ENCODE measurements around the gene SMIM9.
A peak's percentile ranks its signal among the peaks of the same experiment; 100 is the strongest.

Gene SMIM9

DNA sequence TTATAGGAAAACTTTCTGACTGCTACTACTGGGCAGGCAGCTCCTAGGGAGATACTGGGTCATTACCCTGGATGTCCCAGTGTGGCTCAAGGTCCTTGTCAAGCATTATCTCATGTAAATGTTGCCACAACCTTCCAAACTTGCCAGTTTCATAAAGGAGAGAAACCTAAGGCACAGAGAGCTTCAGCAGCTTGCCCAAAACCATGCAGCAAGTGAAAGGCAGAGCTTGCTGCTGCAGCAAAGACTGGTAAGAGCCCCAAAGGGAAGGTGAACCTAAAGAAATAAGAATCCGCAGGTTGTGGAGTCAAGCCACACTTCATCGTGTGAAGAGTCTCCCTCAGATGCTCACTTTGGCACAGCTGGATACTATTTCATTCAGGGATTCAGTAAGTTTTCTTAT is 31.5 kb downstream of the SMIM9 start:
- no peak overlapping the region for H3K27ac ChIP-seq
- DNase-seq = no peak
- TF ChIP-seq, protein P1, sequence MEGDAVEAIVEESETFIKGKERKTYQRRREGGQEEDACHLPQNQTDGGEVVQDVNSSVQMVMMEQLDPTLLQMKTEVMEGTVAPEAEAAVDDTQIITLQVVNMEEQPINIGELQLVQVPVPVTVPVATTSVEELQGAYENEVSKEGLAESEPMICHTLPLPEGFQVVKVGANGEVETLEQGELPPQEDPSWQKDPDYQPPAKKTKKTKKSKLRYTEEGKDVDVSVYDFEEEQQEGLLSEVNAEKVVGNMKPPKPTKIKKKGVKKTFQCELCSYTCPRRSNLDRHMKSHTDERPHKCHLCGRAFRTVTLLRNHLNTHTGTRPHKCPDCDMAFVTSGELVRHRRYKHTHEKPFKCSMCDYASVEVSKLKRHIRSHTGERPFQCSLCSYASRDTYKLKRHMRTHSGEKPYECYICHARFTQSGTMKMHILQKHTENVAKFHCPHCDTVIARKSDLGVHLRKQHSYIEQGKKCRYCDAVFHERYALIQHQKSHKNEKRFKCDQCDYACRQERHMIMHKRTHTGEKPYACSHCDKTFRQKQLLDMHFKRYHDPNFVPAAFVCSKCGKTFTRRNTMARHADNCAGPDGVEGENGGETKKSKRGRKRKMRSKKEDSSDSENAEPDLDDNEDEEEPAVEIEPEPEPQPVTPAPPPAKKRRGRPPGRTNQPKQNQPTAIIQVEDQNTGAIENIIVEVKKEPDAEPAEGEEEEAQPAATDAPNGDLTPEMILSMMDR (IDR thresholded peaks at IDR 0.05; ENCODE audit: low read depth, low read length) = no peak
- H3K27me3 ChIP-seq (ENCODE audit: insufficient read depth, low read depth, severe bottlenecking) = peaks cover 7% of the 10 kb centered on the region
- no peaks in the 10 kb centered on the region; the same call in 1 of the 2 replicates for H3K36me3 ChIP-seq
- H3K4me3 ChIP-seq (ENCODE audit: low read depth, low read length) = no peak overlapping the region
- peaks cover 3% of the 10 kb centered on the region for H3K9me3 ChIP-seq (ENCODE audit: severe bottlenecking)

DNA sequence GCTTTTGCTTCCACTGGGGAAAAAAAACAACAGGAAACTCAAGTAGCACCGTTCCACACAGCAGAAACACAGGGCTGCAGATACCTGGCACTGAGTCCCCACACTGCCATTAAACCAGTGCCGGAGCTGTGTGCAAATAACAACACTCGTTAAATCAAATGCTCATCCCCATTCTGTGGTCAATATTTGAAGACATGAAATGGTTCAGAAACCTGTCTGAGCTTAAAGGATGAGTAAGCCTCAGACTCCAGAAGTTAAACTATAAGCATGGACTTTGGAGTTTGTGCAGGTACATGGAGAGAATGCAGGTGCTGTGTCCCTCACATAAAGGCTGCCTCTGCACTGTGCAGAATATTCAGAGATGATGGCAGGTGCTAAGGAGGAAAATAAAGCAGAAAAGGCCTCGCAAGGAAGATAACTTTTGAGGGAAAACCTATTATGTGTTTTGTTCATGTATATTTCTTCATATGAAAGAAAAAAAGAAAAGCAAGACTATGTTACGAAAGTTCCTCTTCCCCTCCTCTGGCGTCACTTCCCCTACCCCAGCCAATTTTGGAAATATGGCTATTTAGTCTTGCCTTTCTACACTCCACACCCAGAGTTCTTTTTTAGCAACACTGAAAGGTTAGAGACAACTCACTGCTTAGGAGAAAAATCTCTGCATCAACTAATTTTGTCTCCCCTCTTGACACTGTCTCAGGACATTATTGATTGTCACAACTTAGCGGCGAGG is 33.8 kb downstream of the SMIM9 start:
- no peak for DNase-seq

DNA sequence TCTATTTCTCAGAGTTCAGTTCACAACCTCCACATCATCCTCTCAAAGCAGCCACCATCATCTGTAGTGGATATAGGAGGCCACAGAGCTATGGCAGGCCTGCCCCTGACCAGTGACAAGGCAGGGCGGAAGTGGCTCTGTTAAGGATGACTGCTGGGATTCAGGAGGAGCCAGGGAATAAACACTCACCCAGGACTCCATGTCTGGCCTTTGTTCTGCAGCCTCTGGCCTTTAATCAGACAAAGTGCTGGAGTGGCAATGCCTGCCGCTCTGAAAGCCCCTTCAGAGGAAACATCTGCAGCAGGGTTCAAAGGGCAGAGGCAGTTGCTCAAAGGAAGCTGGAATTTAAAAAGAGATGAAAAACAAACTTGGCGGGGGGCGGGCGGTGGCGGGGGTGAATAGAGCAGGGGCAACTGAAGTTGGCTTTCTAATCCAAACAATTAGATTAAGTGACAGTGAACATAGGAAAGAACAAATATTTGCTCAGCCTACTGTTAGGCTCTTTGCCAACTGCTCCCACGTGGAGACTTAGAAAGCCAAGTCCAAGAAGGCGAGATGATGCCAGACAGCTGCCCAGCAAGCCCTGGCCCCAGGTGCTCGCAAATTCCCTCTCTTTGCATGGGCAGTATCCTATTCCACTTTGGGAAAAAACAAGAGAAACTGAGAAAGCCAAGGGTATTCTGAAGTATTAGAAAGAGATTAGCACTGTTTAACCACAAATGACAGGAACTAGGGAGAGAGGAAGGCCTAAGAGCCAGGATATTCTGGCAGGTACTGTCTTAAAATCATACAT is 34.7 kb downstream of the SMIM9 start:
- TF ChIP-seq, protein P1 (IDR thresholded peaks at IDR 0.05; ENCODE audit: low read depth, low read length) = no peak
- Histone ChIP-seq H3K27me3 (ENCODE audit: insufficient read depth, low read depth, severe bottlenecking) (peaks cover 2% of the 10 kb centered on the region), H3K4me3 (ENCODE audit: low read depth, low read length) (no peak overlapping the region), H3K27ac (peak overlapping the region; percentile 5; the same call in 1 of the 2 replicates), H3K36me3 (no peaks in the 10 kb centered on the region; the same call in 1 of the 2 replicates), H3K9me3 (ENCODE audit: severe bottlenecking) (no peaks in the 10 kb centered on the region)
- DNase-seq = no peak

More for the DNA sequence above, 33.8 kb downstream of the SMIM9 start:
- Histone ChIP-seq H3K4me3 (ENCODE audit: low read depth, low read length) (no peak overlapping the region), H3K36me3 (no peaks in the 10 kb centered on the region; the same call in 1 of the 2 replicates), H3K27me3 (ENCODE audit: insufficient read depth, low read depth, severe bottlenecking) (peaks cover 3% of the 10 kb centered on the region), H3K9me3 (ENCODE audit: severe bottlenecking) (no peaks in the 10 kb centered on the region), H3K27ac (0 out of 2 replicates have a peak overlapping the region, but pooled peaks have one; percentile 5)
- TF ChIP-seq, protein P1 (IDR thresholded peaks at IDR 0.05; ENCODE audit: low read depth, low read length) = no peak

DNA sequence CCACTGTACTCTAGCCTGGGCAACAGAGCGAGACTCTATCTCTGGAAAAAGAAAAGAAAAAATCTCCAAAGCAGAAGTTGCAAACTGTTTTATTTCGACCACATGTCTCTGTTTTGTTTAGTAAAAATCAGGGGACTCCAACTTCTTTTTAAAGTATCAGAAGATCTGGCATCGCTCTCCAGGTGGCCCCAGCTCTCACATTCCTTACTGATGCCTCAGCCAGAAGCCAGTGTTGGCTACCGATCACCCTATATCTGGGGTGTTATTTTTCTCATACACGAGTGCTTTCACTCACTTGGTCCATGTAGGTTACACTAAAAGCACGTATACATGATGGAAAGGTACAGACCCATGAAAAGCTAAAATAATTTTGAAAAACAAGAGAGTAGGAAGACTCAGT is 37.5 kb downstream of the SMIM9 start:
- Histone ChIP-seq H3K9me3 (ENCODE audit: severe bottlenecking) (no peaks in the 10 kb centered on the region), H3K4me3 (ENCODE audit: low read depth, low read length) (no peak overlapping the region), H3K27me3 (ENCODE audit: insufficient read depth, low read depth, severe bottlenecking) (peaks cover 2% of the 10 kb centered on the region), H3K27ac (no peak overlapping the region), H3K36me3 (no peaks in the 10 kb centered on the region)
- TF ChIP-seq, protein P1 (IDR thresholded peaks at IDR 0.05; ENCODE audit: low read depth, low read length) = no peak
- no peak for DNase-seq

DNA sequence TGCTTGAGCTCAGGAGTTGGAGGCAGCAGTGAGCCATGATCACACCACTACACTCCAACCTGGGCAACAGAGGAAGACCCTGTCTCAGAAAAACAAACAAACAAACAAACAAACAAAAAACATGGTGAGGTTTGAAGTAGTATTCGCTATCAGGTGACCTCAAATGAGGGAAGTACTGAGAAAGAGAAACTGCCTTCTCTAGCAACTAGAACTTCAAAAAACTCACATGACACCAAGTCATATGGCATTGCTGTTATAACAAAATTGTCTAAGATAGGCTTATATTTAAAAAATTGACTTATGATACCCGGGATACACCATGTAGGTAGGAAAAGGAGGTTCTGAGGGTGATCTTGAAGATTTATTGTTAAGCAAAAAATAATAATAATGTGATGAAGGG is 39.4 kb downstream of the SMIM9 start:
- no peak overlapping the region for H3K27ac ChIP-seq
- H3K9me3 ChIP-seq (ENCODE audit: severe bottlenecking) = no peaks in the 10 kb centered on the region
- TF ChIP-seq, protein P1 (IDR thresholded peaks at IDR 0.05; ENCODE audit: low read depth, low read length) = no peak
- H3K27me3 ChIP-seq (ENCODE audit: insufficient read depth, low read depth, severe bottlenecking) = no peaks in the 10 kb centered on the region
- no peaks in the 10 kb centered on the region for H3K36me3 ChIP-seq
- no peak for DNase-seq
- no peak overlapping the region for H3K4me3 ChIP-seq (ENCODE audit: low read depth, low read length)
